Effector CD4-positive, alpha-beta T cell (primary cell): ENCODE data around the gene IRAK1.

ENCODE experiments used
- DNase-seq: peaks from one replicate; pipeline ENCODE4 v3.0.0-alpha.2; 2020

IRAK1 gene

DNA sequence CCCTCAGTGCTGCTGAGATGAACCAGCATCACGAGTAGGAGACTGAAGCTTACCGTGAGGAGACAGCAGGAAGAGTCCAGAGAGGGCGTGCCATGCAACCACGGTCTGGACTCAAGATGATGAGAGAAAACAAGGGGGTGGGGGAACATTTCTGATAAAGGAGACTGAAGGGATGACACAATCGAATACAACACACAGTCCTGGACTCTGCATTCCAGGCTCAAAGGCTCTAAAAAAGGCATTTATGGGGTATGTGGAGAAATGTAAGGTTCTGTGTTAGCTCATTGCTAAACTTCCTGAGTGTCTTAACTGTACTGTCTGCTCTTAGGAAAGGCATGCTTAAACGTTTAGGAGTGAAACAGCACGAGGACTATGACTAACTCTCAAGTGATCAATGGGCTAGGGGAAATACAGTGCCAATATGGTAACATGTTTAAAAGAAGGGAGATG, 20.6 kb upstream of the IRAK1 start:
- DNase-seq = no peak

DNA sequence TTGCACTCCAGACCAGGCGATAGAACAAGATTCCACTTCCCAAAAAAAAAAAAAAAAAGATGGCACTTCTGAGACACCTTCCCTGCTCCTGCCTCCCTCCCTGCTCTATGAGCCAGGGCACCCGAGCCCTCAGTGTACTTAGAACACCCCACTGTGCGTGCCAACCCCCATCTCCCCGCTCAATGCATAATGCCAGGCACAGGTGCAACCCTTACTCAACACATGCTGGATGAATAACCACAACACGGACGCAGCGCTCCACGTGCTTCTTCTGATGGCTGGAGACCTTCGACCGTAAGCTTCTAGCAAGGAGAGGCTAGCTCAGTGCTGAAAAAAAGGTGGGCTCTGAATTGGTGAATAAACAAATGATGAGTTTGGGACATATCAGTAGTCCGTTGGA, 19.9 kb upstream of the IRAK1 start:
- no peak for DNase-seq

- DNase-seq = no peak
Measured at GRCh38 chrX:154038656-154039055, 19.0 kb upstream of the IRAK1 start.

GRCh38 chrX:154037754-154038153, 18.1 kb upstream of the IRAK1 start:
- DNase-seq = no peak

- DNase-seq = no peak
Measured at GRCh38 chrX:154036513-154036912, 16.8 kb upstream of the IRAK1 start.

DNA sequence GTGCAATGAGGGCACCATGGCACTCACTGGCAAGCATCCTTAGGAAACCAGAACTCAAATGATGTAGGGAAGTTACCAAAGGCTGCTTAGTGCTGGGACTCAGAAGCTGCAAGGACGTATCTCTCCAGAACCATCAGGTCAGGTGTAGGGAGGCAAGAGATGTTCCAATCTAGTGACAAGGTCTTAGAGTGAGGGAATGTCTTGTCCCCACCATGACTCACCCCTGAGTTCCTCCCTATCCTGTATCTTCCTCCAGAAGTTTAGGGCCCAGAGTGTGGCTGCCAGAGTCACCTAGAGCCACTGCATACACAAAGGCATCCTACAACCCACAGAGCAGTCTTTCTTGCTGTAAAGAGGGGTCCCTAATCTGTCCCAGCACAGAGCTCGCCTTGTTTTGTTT, 14.1 kb upstream of the IRAK1 start:
- no peak for DNase-seq

- DNase-seq = no peak
Measured at GRCh38 chrX:154032653-154033052, 13.0 kb upstream of the IRAK1 start.

DNA sequence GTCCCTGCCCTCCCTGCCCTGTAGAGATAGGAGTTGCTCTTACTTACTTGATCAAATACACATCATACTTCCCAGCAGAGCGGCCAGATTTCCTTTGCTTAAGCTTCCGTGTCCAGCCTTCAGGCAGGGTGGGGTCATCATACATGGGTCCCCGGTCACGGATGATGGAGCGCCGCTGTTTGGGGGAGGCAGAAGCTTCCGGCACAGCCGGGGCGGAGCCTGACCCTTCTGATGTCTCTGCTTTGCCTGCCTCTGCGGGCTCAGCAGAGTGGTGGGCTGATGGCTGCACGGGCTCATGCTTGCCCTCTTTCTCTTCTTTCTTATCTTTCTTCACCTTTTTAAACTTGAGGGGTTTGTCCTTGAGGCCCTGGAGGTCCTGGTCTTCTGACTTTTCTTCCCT, 12.5 kb upstream of the IRAK1 start:
- no peak for DNase-seq

DNA sequence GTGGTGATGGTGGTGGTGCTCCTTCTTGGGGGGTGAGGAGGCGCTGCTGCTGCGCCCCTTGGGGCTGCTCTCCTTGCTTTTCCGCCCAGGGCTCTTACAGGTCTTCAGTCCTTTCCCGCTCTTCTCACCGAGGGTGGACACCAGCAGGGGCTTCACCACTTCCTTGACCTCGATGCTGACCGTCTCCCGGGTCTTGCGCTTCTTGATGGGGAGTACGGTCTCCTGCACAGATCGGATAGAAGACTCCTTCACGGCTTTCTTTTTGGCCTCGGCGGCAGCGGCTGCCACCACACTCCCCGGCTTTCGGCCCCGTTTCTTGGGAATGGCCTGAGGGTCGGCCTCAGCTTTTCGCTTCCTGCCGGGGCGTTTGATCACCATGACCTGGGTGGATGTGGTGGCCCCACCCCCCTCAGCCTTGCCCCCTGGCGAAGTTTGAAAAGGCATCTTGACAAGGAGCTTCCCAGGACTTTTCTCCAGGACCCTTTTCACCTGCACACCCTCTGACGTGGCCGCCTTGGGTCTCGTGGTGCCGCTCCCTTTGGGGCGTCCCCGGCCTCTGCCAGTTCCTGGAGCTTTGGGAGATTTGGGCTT, 11.1 kb upstream of the IRAK1 start:
- DNase-seq = no peak

DNA sequence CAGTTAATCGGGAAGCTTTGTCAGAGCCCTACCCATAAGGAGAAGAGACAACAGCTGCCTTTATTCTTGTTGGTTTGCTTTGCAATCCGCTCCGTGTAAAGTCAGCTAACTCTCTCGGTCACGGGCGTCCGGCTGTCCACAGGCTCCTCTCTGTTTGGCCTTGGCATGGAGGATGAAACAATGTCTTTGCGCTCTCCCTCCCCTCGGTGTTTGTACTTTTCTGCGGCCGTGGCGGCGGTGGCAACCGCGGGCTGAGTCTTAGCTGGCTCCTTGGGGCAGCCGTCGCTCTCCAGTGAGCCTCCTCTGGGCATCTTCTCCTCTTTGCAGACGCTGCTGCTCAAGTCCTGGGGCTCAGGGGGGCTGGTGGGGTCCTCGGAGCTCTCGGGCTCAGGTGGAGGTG, 10.6 kb upstream of the IRAK1 start:
- DNase-seq = no peak

DNA sequence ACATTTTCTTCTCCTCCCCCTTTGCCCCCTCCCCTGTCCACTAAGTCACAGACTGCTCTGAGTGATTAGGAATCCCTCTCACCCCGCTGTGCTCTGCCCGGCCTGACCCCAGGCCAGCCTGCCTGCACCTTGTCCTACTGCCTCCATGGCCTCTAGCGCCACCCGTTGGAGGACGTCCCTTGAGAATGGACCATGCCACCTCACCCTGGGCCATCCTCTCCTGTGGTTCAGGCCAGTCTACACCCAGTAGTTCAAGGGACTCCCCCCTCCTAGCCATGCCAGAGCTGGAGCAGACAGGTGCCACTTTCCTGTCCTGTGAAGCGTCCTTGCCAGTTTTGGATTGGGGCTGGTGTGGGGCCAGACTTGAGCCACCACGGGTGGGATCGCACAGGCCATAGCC, 9.7 kb upstream of the IRAK1 start:
- DNase-seq = no peak

DNA sequence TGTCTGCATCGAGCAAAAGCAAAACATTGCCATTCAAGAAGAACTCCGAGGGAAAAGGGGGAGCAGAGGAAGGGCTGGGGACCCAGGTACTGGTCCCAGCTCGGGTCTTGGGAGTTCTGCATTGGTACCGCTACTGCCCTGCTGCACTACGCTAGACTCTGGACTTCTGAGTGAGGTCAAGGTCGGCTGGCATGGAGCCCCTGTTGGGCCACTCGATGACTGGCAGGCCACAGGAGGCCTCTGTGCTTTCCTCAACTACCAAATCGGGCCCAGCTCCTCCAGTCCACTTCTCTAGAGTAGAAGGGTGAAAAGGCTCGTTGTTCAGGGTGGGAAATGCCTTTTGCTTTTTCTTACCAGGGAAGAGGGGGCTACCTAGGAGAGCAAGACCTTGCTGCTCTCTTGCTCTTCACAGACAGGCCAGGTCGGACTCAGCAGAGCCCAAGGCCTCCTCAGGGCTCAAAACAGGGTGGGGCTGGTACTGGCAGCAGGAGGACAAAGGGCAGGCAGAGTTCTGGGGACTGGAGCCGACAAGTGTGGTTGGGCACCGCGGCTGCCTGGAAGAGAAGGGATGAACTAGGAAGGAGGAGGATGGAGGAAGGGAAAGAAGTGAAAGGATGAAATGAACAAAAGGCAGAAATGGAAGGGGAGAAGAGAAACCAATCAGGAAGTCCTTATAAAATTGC, 8.9 kb upstream of the IRAK1 start:
- DNase-seq = no peak

GRCh38 chrX:154027986-154028385, 8.3 kb upstream of the IRAK1 start:
- DNase-seq = no peak

GRCh38 chrX:154027022-154027402, 7.3 kb upstream of the IRAK1 start:
- DNase-seq = no peak

DNA sequence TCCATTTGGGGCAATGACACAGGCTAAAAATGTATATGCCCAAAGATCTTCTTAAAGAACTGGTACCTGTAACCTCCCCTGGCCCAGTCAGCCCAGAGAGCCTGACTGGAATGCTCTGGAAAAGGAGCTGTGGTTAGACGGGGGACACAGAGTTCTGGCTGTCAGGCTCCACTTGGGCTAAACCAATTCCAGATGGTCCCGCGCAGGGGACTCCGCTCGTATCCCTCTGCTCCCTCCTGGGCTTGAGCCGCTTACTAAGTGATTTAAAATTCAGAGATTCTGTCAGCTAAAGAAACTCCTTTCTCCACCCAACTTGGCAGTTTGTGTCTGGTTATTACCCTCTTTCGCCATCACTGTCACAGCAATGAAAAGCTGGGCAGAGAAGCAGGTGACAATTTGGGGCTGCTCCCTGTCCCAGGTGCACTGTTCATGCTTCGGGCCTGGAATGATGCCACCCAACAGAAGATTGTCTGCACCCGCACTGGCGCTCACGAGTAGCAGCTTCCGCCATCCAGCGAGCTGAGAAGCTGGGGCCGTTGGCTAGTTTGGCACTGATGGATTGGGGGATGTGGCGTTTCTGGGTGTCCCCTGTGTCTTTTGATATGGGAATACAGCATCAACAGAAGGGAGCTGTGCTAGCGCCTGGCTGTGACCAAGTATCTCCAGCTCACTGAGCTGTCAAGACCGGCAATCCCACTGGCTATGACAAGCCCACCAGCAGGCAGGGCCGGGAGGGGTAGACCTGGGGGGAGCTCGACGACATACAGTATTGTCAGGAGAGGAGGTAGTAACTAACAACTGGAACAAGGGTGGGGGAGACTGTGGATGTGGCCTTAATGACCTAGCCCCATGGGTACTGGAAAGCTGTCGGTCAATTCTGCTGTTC, 6.7 kb upstream of the IRAK1 start:
- no peak for DNase-seq

GRCh38 chrX:154025230-154025629, 5.5 kb upstream of the IRAK1 start:
- DNase-seq = no peak

DNA sequence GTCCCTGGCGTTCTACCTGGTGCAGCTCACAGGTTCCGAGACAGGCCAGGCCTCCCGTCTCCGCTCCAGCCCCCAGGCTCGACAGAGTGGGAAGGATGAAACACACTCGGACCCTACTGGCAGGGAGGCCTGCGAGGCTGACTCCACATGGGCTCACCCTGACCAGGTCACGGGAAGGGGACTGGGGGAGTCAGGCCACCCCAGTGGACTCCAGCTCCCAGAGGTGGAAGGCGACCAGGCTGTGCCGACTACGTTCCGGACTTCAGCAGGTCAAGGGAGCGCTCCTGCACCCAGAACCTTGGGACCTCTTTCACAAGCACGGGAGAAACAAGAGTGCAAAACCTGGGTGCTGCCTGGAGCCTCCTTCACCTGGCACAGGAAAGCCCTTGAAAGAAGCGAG, 4.6 kb upstream of the IRAK1 start:
- DNase-seq = no peak

DNA sequence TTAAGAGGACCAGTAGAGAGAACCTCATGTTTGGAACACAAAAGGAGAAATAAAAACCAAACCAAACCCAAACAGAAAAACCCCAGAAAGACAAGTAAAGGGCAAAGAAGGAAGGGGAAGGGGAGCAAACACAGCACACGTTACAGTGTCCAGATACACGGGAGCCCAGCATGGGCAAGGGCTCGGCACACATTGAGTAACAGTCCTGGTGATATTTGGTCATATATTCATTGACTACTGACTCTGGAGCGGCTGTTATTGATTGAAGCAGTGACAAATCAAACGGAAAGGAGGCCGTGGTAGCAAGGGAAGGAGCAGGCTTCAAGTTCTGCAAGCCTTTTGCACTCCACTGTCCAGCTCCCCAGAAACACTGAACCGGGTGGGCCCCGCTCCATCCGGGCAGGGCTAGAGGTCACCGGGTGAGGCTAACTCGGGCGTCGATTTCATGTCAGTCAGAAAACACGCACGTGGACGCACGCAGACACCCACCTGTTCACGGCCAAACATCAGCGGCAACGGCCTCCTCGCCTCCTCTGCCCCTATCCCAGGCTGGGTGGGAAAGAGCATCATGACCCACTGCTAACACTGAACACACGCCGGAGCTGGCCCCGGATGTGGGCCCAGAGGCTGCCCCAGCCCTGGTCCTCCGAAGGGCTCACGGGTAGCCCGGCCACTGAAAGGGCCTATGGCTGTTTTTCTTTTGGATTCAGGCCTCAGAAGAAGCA, 3.7 kb upstream of the IRAK1 start:
- no peak for DNase-seq

DNA sequence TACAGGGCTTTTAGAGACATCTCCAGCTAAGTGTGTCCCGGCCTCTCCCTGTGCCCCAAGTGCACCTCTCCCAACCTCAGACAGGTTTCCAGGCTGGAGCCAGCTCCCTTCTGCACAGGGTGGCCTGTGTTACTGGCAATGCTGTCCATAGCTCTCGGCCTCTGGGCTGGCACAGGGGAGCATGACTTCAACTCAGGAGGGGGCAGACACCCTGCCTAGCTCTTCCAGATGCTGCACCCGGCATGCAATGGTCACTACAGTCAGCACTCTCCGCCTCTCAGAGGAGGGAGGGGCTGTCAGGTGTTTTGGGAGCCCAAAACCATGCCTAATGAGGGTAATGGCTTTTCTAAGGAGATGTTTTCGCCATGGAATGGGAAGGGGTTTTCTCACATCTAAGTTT, 2.4 kb upstream of the IRAK1 start:
- no peak for DNase-seq

- DNase-seq = no peak
Measured at GRCh38 chrX:154021131-154021611, 1.5 kb upstream of the IRAK1 start.

DNA sequence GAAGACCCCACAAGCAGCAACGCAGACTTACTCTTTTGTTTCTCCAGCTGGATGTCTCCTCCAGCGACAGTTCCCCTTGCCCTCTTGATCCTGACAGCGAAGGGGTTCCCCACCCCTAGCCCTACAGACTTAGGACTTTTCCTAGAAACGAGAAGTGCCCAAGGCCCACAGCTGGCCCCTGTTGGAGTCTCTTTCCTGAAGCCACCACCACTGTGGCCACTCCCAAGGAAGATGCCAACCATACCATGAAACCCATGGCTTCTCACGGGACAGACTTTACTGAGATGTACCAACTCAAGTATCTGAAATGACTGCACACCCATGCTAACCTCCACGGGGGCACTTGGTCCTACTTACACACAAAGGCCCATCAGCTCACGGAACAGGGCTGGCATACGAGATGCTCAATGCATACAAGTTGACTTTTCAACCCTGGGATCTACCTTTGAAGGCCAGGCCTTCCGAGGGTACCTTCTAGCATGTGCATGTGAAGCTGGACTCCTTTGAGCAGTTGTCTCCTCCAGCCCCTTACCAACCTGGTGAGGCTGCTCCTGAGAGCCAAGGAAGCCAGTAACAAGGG, 924 bp upstream of the IRAK1 start:
- DNase-seq = no peak

- DNase-seq = no peak
Measured at GRCh38 chrX:154019061-154019621, 561 bp downstream of the IRAK1 start.
